ENCODE measurements around the gene PARP2. TPM values are rescaled to one million over a fixed set of nuclear protein-coding genes. Genes with fewer than 3 reads are reported as not detected.
"Not testable (repeated sequence)": the region's sequence is repeated elsewhere in the genome, so short reads cannot be mapped to it uniquely, and the experiment has no call there.

PARP2 gene
- total RNA-seq, 4 donors from 2014 or later: 5.0 to 20.3 (median 11.7) TPM

DNA sequence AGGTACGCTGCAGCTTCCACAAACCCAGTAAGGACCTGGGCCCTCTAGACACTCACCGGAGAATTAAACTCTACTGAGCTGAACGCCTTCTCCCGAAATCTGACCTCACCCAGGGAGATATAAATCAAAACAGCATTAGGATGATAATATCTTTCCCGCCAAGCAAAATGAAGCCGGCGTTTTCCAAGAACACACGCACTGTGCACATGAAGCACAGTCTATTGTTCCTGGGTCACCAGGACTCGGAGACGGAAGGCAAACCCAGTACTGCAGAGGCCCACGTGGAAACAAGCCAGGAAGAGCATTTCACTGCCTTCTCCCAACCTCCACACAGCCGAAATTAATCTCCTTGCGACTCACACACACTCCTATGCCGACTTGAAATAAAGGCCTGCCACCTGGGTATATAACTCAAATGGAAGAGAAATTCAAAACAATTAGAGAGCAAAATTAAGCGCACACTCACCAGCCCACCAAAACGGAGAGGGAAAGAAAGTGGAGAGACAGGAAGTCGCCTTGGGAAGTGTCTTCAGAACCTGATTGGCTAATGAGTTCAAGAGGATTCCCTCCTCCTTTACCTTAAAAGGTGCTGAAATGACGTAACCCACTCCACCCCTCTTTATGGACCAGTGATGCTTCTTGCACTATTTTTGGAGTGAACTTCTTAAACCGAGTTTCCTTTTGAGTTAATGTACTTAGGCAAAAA lies 10.5 kb upstream of the PARP2 start, which contains the start of gene CCNB1IP1:
Gene CCNB1IP1, minus strand, starts transcription at position 492 of the 706 bp plus-strand sequence. CDS start 16,756 bp downstream, outside the sequence.
- Histone ChIP-seq H3K36me3 (peaks cover 0 to 16% (median 0%) of the 10 kb centered on the region in 3 donors), H3K4me1 (peaks cover 0 to 40% (median 0%) of the 10 kb centered on the region in 3 donors), H3K4me3 (peak within 1 kb of the TSS; percentile 40 to 73 (median 64)), H3K27ac (peak within 1 kb of the TSS; percentile 78 to 94 (median 90)), H3K27me3 (no peaks in the 10 kb centered on the region), H3K9me3 (no peaks in the 10 kb centered on the region)
- peak in 2 of 4 donors; percentile 43 to 61 for TF ChIP-seq POLR2A (IDR thresholded peaks at IDR 0.05)
- TF ChIP-seq, protein P1, sequence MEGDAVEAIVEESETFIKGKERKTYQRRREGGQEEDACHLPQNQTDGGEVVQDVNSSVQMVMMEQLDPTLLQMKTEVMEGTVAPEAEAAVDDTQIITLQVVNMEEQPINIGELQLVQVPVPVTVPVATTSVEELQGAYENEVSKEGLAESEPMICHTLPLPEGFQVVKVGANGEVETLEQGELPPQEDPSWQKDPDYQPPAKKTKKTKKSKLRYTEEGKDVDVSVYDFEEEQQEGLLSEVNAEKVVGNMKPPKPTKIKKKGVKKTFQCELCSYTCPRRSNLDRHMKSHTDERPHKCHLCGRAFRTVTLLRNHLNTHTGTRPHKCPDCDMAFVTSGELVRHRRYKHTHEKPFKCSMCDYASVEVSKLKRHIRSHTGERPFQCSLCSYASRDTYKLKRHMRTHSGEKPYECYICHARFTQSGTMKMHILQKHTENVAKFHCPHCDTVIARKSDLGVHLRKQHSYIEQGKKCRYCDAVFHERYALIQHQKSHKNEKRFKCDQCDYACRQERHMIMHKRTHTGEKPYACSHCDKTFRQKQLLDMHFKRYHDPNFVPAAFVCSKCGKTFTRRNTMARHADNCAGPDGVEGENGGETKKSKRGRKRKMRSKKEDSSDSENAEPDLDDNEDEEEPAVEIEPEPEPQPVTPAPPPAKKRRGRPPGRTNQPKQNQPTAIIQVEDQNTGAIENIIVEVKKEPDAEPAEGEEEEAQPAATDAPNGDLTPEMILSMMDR (IDR thresholded peaks at IDR 0.05): no peak
- no peak for DNase-seq
- WGBS, 2 donors: 0% methylated on average over 12 to 15 of the region's 19 CpGs
- intact Hi-C loops (cut with DNase I): loop anchor here (10.0 kb wide), 1 partner anchor 352 kb away; the partner anchor contains the start of genes ANG and RNASE4

DNA sequence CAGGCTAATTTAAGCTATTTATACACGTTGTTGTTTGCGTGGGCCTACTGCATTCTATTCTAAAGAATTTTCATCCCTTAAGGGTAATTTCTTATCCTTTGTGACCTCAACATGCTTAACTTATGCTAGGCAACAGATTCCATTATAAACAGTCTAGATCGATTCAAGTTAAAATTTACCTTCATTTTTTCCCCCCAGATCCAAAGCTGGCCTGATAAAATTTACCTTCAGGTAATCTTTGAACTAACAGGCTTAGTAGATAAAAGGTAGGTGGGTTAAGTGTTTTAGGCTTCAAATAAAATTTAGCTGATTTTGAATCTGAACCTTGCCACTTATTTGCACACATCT lies 10.0 kb upstream of the PARP2 start:
- no peak for DNase-seq
- Histone ChIP-seq H3K27me3 (no peaks in the 10 kb centered on the region), H3K9me3 (no peaks in the 10 kb centered on the region), H3K4me1 (peaks cover 0 to 40% (median 0%) of the 10 kb centered on the region in 3 donors), H3K27ac (peak overlapping the region; percentile 78 to 94 (median 90)), H3K4me3 (peak overlapping the region in 3 of 4 donors; percentile 60 to 73 (median 67)), H3K36me3 (peaks cover 0 to 10% (median 0%) of the 10 kb centered on the region in 3 donors)
- intact Hi-C loops (cut with DNase I): loop anchor here (10.0 kb wide), 1 partner anchor 351 kb away; the partner anchor contains the start of genes ANG and RNASE4
- 10 to 13% methylated on average over 3 of the region's 3 CpGs for WGBS, 2 donors
- TF ChIP-seq, protein P1 (IDR thresholded peaks at IDR 0.05): no peak
- no peak for TF ChIP-seq POLR2A (IDR thresholded peaks at IDR 0.05)

DNA sequence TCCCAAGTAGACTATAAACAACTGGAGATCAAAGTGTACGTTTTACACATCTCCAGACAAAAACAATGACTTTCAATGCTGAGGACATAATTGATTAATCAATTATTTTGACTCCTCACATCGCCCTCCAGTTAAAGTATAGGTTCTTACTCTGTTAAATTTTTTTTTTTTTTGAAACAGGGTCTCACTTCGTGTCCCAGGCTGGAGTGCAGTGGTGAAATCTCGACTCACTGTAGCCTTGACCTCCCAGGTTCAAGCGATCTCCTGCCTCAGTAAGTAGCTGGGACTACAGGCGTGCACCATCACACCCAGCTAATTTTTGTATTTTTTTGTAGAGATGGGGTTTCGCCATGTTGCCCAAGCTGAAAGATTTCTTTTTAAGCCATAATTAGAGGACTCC lies 9.4 kb upstream of the PARP2 start:
- WGBS, 2 donors: 70 to 72% methylated on average over 7 of the region's 7 CpGs
- peak overlapping the region in 3 of 4 donors; percentile 88 to 94 (median 91) for H3K27ac ChIP-seq
- H3K9me3 ChIP-seq: no peaks in the 10 kb centered on the region
- H3K4me1 ChIP-seq: peaks cover 0 to 37% (median 0%) of the 10 kb centered on the region in 3 donors
- TF ChIP-seq, protein P1 (IDR thresholded peaks at IDR 0.05): no peak
- no peak for TF ChIP-seq POLR2A (IDR thresholded peaks at IDR 0.05)
- no peak for DNase-seq
- intact Hi-C loops (cut with DNase I): loop anchor here (10.0 kb wide), 1 partner anchor 351 kb away; the partner anchor contains the start of genes ANG and RNASE4
- H3K4me3 ChIP-seq: no peak overlapping the region
- peaks cover 0 to 5% (median 0%) of the 10 kb centered on the region in 3 donors for H3K36me3 ChIP-seq
- H3K27me3 ChIP-seq: no peaks in the 10 kb centered on the region

DNA sequence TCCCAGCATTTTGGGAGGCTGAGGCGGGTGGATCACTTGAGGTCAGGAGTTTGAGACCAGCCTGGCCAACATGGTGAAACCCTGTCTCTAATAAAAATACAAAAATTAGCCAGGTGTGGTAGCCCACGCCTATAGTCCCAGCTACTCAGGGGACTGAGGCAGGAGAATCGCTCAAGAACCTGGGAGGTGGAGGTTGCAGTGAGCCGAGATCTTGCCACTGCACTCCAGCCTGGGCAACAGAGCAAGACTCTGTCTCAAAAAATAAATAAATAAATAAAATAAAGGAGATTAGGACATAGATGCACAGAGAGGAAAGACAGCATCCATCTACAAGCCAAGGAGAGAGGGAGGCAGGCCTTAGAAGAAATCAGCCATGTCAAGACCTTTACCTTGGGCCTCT lies 2.4 kb upstream of the PARP2 start:
- not testable (repeated sequence) for DNase-seq, H3K27ac ChIP-seq, H3K27me3 ChIP-seq, H3K4me3 ChIP-seq, H3K9me3 ChIP-seq
- Histone ChIP-seq H3K36me3 (peaks cover 0 to 12% (median 0%) of the 10 kb centered on the region in 3 donors), H3K4me1 (peaks cover 5 to 18% (median 9%) of the 10 kb centered on the region in 3 donors)
- intact Hi-C loops (cut with DNase I): loop anchor here (5.0 to 10.0 kb wide), 2 partner anchors 74 to 271 kb away; partner anchors contain the start of gene TEP1
- WGBS, 2 donors: 85 to 89% methylated on average over 3 to 4 of the region's 4 CpGs

DNA sequence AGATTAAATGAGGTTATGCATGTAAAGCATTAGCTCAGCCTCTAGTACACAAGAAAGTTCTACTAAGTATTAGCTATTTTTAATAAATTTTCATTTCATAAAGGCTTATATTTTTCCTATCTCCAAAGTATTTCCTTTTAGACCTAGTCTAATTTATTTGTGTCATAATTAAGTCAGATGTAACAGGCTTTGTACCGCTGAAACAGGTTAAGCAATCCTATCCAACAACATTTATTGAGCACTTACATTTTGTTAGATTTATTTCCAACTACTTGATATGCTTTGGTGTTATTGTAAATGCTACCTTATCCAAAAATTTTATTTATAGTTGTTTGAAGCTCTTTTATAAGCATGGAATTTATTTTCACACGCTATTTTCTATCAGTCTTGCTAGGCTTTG lies 1.8 kb upstream of the PARP2 start:
- peak overlapping the region in 1 of 4 donors; percentile 67 for H3K4me3 ChIP-seq
- no peaks in the 10 kb centered on the region for H3K27me3 ChIP-seq
- peak overlapping the region in 2 of 4 donors; percentile 96 for H3K27ac ChIP-seq
- H3K4me1 ChIP-seq: peaks cover 5 to 18% (median 9%) of the 10 kb centered on the region in 3 donors
- WGBS, 2 donors: 55 to 63% methylated on average over 2 of the region's 2 CpGs
- intact Hi-C loops (cut with DNase I): loop anchor here (5.0 to 10.0 kb wide), 2 partner anchors 73 to 271 kb away; partner anchors contain the start of gene TEP1
- no peaks in the 10 kb centered on the region for H3K9me3 ChIP-seq
- DNase-seq: no peak
- no peak for TF ChIP-seq POLR2A (IDR thresholded peaks at IDR 0.05)
- TF ChIP-seq, protein P1 (IDR thresholded peaks at IDR 0.05): no peak
- H3K36me3 ChIP-seq: peaks cover 0 to 18% (median 0%) of the 10 kb centered on the region in 3 donors

Measured in esophagus squamous epithelium (tissue), 5 donors.